H9 (cell line): Measurements from ENCODE around the gene CBFA2T2. TPM values are rescaled to one million over a fixed set of nuclear protein-coding genes. Genes with fewer than 3 reads are reported as not detected.

Source experiments
- DNase-seq: peaks from one replicate; pipeline ENCODE4 v3.0.0-alpha.2; 2017
- H2AFZ ChIP-seq: one replicate; pipeline ENCODE4 v1.6.1; 2013; ENCODE audit warnings: mild to moderate bottlenecking, low read length, control low read depth, moderate library complexity
- H2AK5ac ChIP-seq: 2 replicates; pipeline ENCODE4 v1.6.1; 2013; ENCODE audit warnings: low read length, control low read depth, mixed read lengths; ENCODE audit not compliant: insufficient read length
- H2BK120ac ChIP-seq: one replicate; pipeline ENCODE4 v1.6.1; 2013; ENCODE audit warnings: low read depth, mild to moderate bottlenecking, low read length, control low read depth, inconsistent platforms; ENCODE audit not compliant: poor library complexity, severe bottlenecking
- H2BK12ac ChIP-seq: 2 replicates; pipeline ENCODE4 v1.6.1; 2013; ENCODE audit warnings: low read length, control low read depth, mixed read lengths, low read depth; ENCODE audit not compliant: insufficient read length
- H2BK15ac ChIP-seq: 2 replicates; pipeline ENCODE4 v1.6.1; 2013; ENCODE audit warnings: low read depth, low read length, control low read depth
- H2BK20ac ChIP-seq: one replicate; pipeline ENCODE4 v1.6.1; 2013; ENCODE audit warnings: low read depth, mild to moderate bottlenecking, low read length, control low read depth, inconsistent platforms; ENCODE audit not compliant: poor library complexity, severe bottlenecking
- H2BK5ac ChIP-seq: 2 replicates; pipeline ENCODE4 v1.6.1; 2013; ENCODE audit warnings: low read length, control low read depth, mixed read lengths; ENCODE audit not compliant: insufficient read length
- H3K14ac ChIP-seq: 2 replicates; pipeline ENCODE4 v1.6.1; 2013; ENCODE audit warnings: low read length, control low read depth; ENCODE audit not compliant: insufficient read depth
- H3K18ac ChIP-seq: 2 replicates; pipeline ENCODE4 v1.6.1; 2013; ENCODE audit warnings: low read depth, mild to moderate bottlenecking, mixed read lengths, low read length, control low read depth; ENCODE audit not compliant: insufficient read length
- H3K23ac ChIP-seq: 2 replicates; pipeline ENCODE4 v1.6.1; 2013; ENCODE audit warnings: low read length, control low read depth, mixed read lengths, low read depth; ENCODE audit not compliant: insufficient read length
- H3K23me2 ChIP-seq: 2 replicates; pipeline ENCODE4 v1.6.1; 2013; ENCODE audit warnings: low read depth, mild to moderate bottlenecking, mixed read lengths, low read length, control low read depth; ENCODE audit not compliant: insufficient read length, poor library complexity, severe bottlenecking
- H3K27ac ChIP-seq: 2 replicates; pipeline ENCODE4 v1.5.1; 2013; ENCODE audit warnings: low read length, control low read depth, mixed read lengths, low read depth; ENCODE audit not compliant: insufficient read length
- H3K27me3 ChIP-seq: 2 replicates; pipeline ENCODE4 v1.6.1; 2013; ENCODE audit warnings: low read length, control low read depth, inconsistent platforms; ENCODE audit not compliant: insufficient read depth
- H3K4ac ChIP-seq: 2 replicates; pipeline ENCODE4 v1.6.1; 2013; ENCODE audit warnings: low read depth, mild to moderate bottlenecking, control low read depth, inconsistent platforms, low read length, moderate library complexity
- H3K4me1 ChIP-seq: 2 replicates; pipeline ENCODE4 v1.6.1; 2013; ENCODE audit warnings: low read length, control low read depth, inconsistent platforms; ENCODE audit not compliant: insufficient read depth
- H3K4me2 ChIP-seq: 2 replicates; pipeline ENCODE4 v1.6.1; 2013; ENCODE audit warnings: low read length, control low read depth, mixed read lengths; ENCODE audit not compliant: insufficient read length, insufficient read depth
- H3K56ac ChIP-seq: 2 replicates; pipeline ENCODE4 v1.6.1; 2013; ENCODE audit warnings: low read depth, mild to moderate bottlenecking, mixed read lengths, low read length, control low read depth; ENCODE audit not compliant: insufficient read length
- H3K79me1 ChIP-seq: 2 replicates; pipeline ENCODE4 v1.6.1; 2013; ENCODE audit warnings: low read depth, mild to moderate bottlenecking, moderate library complexity, low read length, control low read depth, inconsistent platforms; ENCODE audit not compliant: insufficient read depth, poor library complexity, severe bottlenecking
- H3K79me2 ChIP-seq: 2 replicates; pipeline ENCODE4 v1.6.1; 2013; ENCODE audit warnings: low read length, control low read depth, inconsistent platforms; ENCODE audit not compliant: insufficient read depth
- H3K9ac ChIP-seq: 2 replicates; pipeline ENCODE4 v1.6.1; 2013; ENCODE audit warnings: low read length, control low read depth, mixed read lengths; ENCODE audit not compliant: insufficient read length; ENCODE audit errors: extremely low read depth
- H3K9me3 ChIP-seq: one replicate; pipeline ENCODE4 v1.6.1; 2013; ENCODE audit warnings: low read depth, low read length, inconsistent platforms; ENCODE audit not compliant: control insufficient read depth
- H3T11ph ChIP-seq: one replicate; pipeline ENCODE4 v1.6.1; 2013; ENCODE audit warnings: mild to moderate bottlenecking, low read length, control low read depth, inconsistent platforms
- H4K20me1 ChIP-seq: one replicate; pipeline ENCODE4 v1.6.1; 2013; ENCODE audit not compliant: control insufficient read depth, insufficient read length, insufficient read depth
- H4K5ac ChIP-seq: 2 replicates; pipeline ENCODE4 v1.6.1; 2013; ENCODE audit warnings: low read depth, mild to moderate bottlenecking, mixed read lengths, low read length, control low read depth; ENCODE audit not compliant: insufficient read length
- H4K8ac ChIP-seq: replicated peaks from 2 replicates; pipeline ENCODE4 v1.6.1; 2013; ENCODE audit warnings: low read length, control low read depth, mixed read lengths, low read depth; ENCODE audit not compliant: insufficient read length
- H4K91ac ChIP-seq: 2 replicates; pipeline ENCODE4 v1.6.1; 2013; ENCODE audit warnings: low read depth, mild to moderate bottlenecking, moderate library complexity, mixed read lengths, low read length, control low read depth; ENCODE audit not compliant: insufficient read length
- H3K27ac Mint-ChIP-seq, 3 experiments: 2 replicates in 2 of 3; 3 replicates in 1 of 3; pipeline ENCODE4 v1.8.0; 2020 to 2021; ENCODE audit warnings: mixed read lengths in 3 of 3, mild to moderate bottlenecking in 1 of 3, moderate library complexity in 1 of 3
- H3K27me3 Mint-ChIP-seq: 2 replicates; pipeline ENCODE4 v1.8.0; 2021; ENCODE audit warnings: low read depth, mild to moderate bottlenecking, moderate library complexity, mixed read lengths
- H3K36me3 Mint-ChIP-seq, 3 experiments: 2 replicates in 2 of 3; 3 replicates in 1 of 3; pipeline ENCODE4 v1.8.0; 2020 to 2021; ENCODE audit warnings: low read depth in 3 of 3, mixed read lengths in 3 of 3; ENCODE audit not compliant: insufficient read depth in 1 of 3
- H3K4me1 Mint-ChIP-seq, 2 experiments: 2 replicates each; pipeline ENCODE4 v1.8.0; 2020; ENCODE audit warnings: mixed read lengths in 2 of 2
- H3K4me3 Mint-ChIP-seq, 2 experiments: 2 replicates in 1 of 2; 3 replicates in 1 of 2; pipeline ENCODE4 v1.8.0; 2020 to 2021; ENCODE audit warnings: mild to moderate bottlenecking in 2 of 2, mixed read lengths in 2 of 2, moderate library complexity in 1 of 2
- H3K9me3 Mint-ChIP-seq, 2 experiments: 2 replicates in 1 of 2; 3 replicates in 1 of 2; pipeline ENCODE4 v1.8.0; 2020; ENCODE audit warnings: mild to moderate bottlenecking in 2 of 2, mixed read lengths in 2 of 2, moderate library complexity in 1 of 2
- CTCF ChIP-seq: fragments of 200-600 bp; sonication (generic); conservative IDR thresholded peaks from 3 replicates; pipeline ENCODE4 v1.8.0; 2021; ENCODE audit warnings: antibody characterized with exemption, mild to moderate bottlenecking
- WGBS: extraction: QIAGEN DNeasy Blood & Tissue Kit; methylation state at CpG from one replicate; pipeline ENCODE4 v1.1.7; 2013; ENCODE audit warnings: missing lambda C conversion rate, low lambda C conversion rate, mixed read lengths; ENCODE audit not compliant: insufficient read length; ENCODE audit errors: extremely low coverage; 5-methylcytosine and 5-hydroxymethylcytosine counted together
- total RNA-seq: library from RNA; stranded (reverse); gene quantifications from 2 replicates; pipeline ENCODE4 v1.2.1, GENCODE V29; 2021

The CBFA2T2 gene
- total RNA-seq, 1 experiment from 2014 or later, result 11.2 TPM

GRCh38 chr20:33604991-33605370 is 115.1 kb downstream of the CBFA2T2 start:
- Histone ChIP-seq H3K79me2 (no peaks in the 10 kb centered on the region), H3K27ac (no peak overlapping the region), H3K27me3 (no peaks in the 10 kb centered on the region), H4K91ac (no peak overlapping the region), H2BK120ac (no peak overlapping the region), H4K20me1 (no peaks in the 10 kb centered on the region), H3K4ac (no peak overlapping the region), H2BK15ac (no peak overlapping the region), H3K18ac (no peak overlapping the region), H4K8ac (no peak overlapping the region), H2AK5ac (no peak overlapping the region), H3K9ac (no peak overlapping the region), H3K9me3 (no peaks in the 10 kb centered on the region), H2BK20ac (no peak overlapping the region), H3K14ac (no peak overlapping the region), H3K23ac (no peak overlapping the region), H3K56ac (no peak overlapping the region), H3K79me1 (no peaks in the 10 kb centered on the region), H3K4me1 (no peaks in the 10 kb centered on the region), H3T11ph (no peak overlapping the region), H4K5ac (no peak overlapping the region), H3K4me2 (no peak overlapping the region), H3K23me2 (no peaks in the 10 kb centered on the region), H2AFZ (no peak overlapping the region), H2BK5ac (no peak overlapping the region), H2BK12ac (no peak overlapping the region)
- TF ChIP-seq CTCF, result no peak
- H3K4me1 Mint-ChIP-seq, result no peaks in the 10 kb centered on the region
- H3K9me3 Mint-ChIP-seq, result no peaks in the 10 kb centered on the region
- no CpG with 5 or more reads among the region's 1 CpG for WGBS
- no peak overlapping the region for H3K27ac Mint-ChIP-seq
- DNase-seq, result no peak
- no peak overlapping the region for H3K4me3 Mint-ChIP-seq
- peaks cover 0 to 7% (median 2%) of the 10 kb centered on the region in 3 experiments; a peak in 3 of 7 replicates for H3K36me3 Mint-ChIP-seq
- no peaks in the 10 kb centered on the region for H3K27me3 Mint-ChIP-seq
